ENCODE data around the gene PRAMEF4.
"Not testable (repeated sequence)": the region's sequence is repeated elsewhere in the genome, so short reads cannot be mapped to it uniquely, and the experiment has no call there.

Gene PRAMEF4

DNA sequence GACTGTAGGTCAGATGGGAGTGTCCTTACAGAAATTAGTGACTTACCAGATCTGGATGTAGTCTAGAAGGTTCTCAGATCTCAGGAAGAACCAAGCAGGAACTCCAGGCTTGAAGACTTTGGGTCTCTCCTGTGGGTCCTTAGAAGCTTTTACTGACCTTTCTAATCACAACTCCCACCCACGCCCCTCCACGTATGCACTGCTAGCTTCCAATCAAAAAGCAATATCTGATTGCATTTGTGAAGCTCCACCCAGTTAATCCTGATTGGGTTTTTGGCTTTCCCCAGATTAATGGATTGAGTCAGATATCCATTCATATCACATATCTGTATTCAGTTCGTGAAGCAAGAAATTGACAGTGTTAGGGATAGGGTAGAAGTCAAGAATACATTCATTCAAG is at the start of gene PRAMEF4:
PRAMEF4 (minus strand) TSS at position 101 of the 400 bp plus-strand sequence. CDS start 2,807 bp downstream, outside the sequence.
- DNase-seq, result not testable (repeated sequence)

DNA sequence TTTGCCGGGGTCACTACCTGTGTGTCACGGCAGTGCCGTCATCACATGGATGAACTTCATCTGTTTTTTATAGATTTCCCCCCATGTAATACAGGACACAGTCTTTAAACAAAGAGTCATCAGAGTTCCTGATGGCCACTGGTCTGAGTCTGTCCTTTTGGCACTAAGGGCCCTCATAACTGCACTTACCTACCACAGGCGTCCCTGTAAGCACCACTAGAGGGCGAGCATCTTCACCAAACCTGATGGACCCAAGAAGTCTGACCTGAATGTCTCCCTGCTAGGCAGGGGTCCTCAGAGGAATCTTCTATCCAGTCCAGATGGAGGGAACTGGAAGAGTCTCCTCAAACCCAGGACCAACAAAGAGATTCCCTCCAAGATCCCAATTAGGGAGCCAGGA is 38.4 kb upstream of the PRAMEF4 start:
- not testable (repeated sequence) for DNase-seq

DNA sequence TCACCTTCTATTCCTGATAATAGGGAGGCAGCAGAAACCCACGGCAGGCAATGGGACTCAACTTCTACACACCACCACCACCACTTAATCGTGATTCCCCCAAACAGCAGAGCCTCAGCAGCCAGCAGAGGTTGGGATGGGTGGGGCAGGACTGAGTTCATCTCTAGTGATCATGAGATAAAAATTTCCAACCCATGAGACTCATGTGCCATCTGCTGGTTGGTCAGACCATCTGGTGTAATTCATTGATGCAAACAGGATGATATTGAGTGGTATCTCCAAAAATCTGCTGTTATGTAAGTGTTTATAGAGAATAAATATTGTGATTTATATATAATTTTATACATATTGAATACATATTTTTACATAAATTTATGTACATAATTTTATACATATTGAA is 35.7 kb upstream of the PRAMEF4 start:
- DNase-seq, result not testable (repeated sequence)

DNA sequence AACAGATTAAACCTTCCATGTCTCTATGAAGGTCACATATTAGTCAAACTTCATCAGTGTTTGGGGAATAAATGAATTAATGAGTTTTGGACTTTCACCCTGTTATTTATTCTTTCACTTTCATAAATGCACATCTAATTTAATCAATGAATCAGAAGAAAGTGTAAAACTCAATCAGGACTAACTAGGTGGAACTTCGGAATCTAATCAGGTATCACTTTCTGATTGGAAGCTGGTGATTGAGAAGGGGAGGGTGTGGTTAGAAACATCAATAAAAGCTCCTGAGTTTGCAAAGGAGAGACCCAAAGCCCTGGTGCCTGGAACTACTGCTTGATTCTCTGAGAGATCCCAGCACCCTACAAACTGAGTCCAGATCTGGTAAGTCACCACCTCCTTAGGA is 30.3 kb upstream of the PRAMEF4 start, which contains the start of gene PRAMEF7:
PRAMEF7 (plus strand) TSS at position 301 of the 400 bp plus-strand sequence. CDS start 1,083 bp downstream, outside the sequence.
- DNase-seq, result not testable (repeated sequence)

DNA sequence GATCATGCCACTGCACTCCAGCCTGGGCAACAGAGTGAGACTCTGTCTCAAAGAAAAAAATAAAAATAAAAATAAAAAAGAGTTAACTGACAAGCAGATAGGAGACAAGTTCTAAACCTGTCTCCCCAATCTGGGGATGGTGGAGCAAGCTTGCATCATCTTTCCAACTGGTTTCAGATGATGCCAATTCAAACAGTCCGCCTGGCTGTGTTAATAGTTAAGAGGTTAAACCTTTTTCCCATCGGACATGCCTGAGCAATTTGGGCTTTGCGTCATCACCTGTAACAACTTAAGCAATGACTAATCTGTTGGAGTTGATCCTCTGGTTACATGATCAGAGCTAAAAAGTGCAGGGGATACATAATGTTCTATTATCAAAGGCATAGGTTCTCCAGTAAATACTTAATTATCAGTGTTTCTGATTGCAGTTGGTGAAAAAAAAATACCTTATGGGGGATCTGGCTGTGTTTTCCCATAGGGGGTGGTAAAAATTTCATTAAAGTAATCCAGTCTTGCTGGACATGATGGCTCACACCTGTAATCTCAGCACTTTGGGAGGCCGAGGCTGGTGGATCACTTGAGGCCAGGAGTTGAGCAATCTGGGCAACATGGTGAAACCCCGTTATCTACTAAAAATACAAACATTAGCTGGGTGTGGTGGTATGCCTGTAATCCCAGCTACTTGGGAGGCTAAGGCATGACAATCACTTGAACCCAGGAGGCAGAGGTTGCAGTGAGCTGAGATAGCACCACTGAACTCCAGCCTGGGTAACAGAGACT is 18.0 kb upstream of the PRAMEF4 start:
- DNase-seq, result not testable (repeated sequence)

DNA sequence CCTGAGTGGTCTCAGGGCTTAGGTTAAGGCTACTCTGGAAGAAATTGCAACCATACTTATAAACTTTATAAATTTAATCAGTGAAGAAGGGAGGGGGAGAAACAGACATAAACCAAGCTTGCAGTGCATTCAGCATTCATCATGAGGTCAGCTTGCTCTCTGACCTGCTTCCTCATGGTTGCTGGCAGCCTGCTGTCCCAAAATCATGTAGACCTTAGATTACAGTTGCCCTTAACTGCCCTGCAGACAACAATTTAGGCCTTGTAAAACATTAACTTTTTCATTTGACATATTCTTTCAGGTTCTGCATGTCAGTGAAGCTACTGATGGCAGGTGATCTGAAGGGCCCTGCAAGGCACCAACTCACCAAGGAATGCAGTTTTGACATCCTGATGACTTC is 13.2 kb upstream of the PRAMEF4 start:
- DNase-seq, result not testable (repeated sequence)

DNA sequence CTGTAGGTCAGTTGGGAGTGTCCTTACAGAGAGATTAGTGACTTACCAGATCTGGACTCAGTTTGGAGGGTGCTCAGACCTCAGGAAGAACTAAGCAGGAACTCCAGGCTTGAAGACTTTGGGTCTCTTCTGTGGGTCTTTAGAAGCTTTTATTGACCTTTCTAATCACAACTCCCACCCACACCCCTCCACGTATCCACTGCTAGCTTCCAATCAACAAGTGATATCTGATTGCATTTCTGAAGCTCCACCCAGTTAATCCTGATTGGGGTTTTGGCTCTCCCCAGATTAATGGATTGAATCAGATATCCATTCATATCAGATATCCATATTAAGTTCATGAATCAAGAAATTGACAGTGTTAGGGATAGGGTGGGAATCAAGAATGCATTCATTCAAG is 12.2 kb upstream of the PRAMEF4 start, which contains the start of gene PRAMEF10:
PRAMEF10 (minus strand) TSS at position 101 of the 400 bp plus-strand sequence. CDS start 2,423 bp downstream, outside the sequence.
- not testable (repeated sequence) for DNase-seq

DNA sequence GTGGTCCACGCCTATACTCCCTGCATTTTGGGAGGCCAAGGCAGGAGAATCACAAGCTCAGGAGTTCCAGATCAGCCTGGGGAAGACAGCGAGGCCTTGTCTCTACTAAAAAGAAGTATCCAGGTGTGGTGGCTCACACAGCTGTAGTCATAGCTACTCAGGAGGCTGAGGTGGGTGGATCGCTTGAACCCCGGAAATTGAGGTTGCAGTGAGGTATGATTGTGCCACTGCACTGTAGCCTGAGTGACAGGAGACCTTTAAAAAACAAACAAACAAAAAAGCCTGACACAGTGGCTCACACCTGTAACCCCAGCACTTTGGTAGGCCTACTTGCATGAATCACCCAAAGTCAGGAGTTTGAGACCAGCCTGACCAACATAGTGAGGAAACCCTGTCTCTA is 7.5 kb downstream of the PRAMEF4 start:
- not testable (repeated sequence) for DNase-seq

DNA sequence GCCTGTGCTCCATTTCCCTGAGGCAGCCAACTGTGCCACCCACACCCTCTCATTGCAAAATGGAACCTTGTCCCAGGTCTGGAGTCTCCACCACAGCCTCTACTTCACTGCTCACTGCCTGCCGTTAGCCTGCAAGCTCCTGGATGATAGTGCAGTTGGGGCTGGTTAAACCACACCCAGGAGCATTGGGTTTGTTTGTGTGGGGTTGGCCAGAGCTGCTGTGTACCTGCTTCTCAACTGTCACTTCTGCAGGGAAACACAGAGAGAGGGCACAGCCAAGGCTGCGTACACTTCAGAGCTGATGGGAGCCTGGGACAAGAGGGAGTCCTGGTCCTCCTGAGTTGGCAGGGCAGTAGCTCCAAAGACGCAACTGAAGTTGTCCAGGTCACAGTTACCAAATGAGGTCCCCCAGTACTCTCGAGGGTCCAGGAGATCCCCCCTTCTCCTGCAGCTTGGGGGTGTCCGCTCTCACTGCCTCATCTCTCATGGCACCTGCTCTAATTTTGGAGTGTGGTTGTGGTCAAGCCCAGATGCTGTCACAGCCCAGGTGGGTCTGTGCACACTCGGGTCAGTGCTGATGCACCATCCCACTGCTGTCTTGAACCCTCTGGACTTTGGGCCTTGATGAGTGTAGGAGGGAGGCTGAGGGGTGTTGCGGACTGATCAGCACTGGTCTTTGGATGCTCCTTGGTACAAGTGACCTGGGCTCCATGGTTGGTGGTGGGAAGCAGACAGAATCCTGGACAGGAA is 22.7 kb downstream of the PRAMEF4 start:
- not testable (repeated sequence) for DNase-seq

DNA sequence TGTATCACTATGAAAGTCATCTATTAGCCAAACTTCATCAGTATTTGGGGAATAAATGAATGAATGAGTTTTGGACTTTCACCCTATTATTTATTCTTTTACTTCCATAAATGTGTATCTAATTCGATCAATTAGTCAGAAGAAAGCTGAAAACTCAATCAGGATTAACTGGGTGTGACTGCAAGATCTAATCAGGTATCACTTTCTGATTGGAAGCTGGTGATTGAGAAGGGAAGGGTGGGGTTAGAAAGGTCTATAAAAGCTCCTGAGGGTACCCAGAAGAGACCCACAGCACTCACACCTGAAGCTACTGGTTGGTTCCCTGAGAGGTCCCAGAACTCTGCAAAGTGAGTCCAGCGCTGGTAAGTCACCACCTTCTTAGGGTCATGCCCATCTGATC is 29.2 kb downstream of the PRAMEF4 start, which contains the start of gene PRAMEF2:
PRAMEF2 (plus strand) TSS at position 301 of the 400 bp plus-strand sequence. CDS start 1,924 bp downstream, outside the sequence.
- DNase-seq, result not testable (repeated sequence)

DNA sequence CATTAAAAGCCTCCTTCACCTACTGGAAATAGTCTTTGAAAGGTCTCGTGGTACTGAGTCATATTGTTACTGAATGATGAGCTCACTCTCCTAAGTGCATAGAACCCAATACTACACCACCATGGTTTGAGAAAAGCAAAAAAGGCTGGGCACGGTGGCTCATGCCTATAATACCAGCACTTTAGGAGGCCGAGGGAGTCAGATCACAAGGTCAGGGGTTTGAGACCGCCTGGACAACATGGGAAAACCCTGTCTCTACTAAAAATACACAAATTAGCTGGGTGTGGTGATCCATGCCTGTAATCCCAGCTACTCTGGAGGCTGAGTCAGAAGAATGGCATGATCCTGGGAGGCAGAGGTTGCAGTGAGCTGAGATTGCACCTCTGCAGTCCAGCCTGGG is 34.2 kb downstream of the PRAMEF4 start:
- DNase-seq, result no peak

DNA sequence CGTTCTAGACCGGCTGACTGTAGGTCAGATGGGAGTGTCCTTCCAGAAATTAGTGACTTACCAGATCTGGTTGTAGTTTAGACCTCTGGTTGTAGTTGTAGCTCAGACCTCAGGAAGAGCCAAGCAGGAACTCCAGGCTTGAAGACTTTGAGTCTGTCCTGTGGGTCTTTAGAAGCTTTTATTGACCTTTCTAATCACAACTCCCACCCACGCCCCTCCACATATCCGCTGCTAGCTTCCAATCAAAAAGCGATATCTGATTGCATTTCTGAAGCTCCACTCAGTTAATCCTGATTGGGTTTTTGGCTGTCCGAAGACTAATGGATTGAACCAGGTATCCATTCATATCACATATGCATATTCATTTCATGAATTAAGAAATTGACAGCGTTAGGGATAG is 37.4 kb downstream of the PRAMEF4 start, which contains the start of gene HNRNPCL1:
HNRNPCL1 (minus strand) TSS at position 101 of the 400 bp plus-strand sequence. CDS start 431 bp downstream, outside the sequence.
- not testable (repeated sequence) for DNase-seq

DNA sequence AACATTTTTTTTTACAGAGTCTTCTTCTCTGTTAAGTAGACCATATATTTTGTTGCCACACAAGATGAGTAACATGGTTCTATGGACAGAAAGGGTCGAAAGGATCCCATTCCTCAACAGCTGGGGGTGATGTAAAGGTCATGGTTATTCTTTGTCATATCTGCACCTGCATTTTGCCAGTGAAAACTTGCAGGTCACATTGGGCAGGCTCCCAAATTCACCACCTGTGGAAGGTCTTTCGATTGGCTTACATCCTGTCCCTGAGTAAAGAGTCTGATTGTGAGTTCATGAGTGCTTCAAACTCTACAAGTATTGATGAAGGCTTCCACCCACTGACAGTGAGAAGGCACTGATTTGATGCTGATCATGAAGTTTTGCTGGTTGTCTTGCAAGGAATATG is 52.8 kb downstream of the PRAMEF4 start:
- DNase-seq, result not testable (repeated sequence)

DNA sequence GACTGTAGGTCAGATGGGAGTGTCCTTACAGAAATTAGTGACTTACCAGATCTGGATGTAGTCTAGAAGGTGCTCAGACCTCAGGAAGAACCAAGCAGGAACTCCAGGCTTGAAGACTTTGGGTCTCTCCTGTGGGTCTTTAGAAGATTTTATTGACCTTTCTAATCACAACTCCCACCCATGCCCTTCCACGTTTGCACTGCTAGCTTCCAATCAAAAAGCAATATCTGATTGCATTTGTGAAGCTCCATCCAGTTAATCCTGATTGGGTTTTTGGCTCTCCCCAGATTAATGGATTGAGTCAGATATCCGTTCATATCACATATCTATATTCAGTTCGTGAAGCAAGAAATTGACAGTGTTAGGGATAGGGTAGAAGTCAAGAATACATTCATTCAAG is 54.7 kb downstream of the PRAMEF4 start, which contains the start of gene PRAMEF11:
PRAMEF11 (minus strand) TSS at position 101 of the 400 bp plus-strand sequence. CDS start 2,621 bp downstream, outside the sequence.
- DNase-seq, result not testable (repeated sequence)

All from stimulated activated naive CD4-positive, alpha-beta T cell (primary cell).